Measurements from ENCODE around the gene SNTG2. TPM values are rescaled to one million over a fixed set of nuclear protein-coding genes. Genes with fewer than 3 reads are reported as not detected.

Gene SNTG2
- total RNA-seq, 1 donor from 2014 or later, result 23.2 TPM

DNA sequence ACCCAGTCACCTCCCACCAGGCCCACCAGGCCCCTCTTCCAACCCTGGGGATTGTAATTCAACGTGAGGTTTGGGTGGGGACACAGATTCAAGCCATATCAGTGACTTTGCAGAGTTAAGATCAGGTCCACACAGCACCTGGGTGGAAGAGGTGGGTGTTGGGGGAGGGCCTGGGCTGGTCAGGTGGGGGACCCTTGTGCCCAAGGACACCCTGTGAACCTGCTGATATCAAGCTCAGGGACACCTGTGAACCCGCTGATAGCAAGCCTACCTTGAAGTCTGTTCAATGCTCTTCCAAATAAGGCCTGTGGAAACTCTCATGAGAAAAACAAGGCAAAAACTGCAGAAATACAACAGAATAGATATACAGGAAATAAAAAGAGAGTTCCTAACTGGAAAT is 442.7 kb downstream of the SNTG2 start:
- peaks cover 2% of the 10 kb centered on the region for H3K27me3 Mint-ChIP-seq (ENCODE audit: unreplicated experiment)
- DNase-seq (ENCODE audit: low spot score), result no peak
- no peak overlapping the region for H3K4me3 Mint-ChIP-seq (ENCODE audit: unreplicated experiment)
- no peaks in the 10 kb centered on the region for H3K9me3 Mint-ChIP-seq (ENCODE audit: unreplicated experiment)
- H3K4me1 Mint-ChIP-seq (ENCODE audit: unreplicated experiment), result peaks cover 26% of the 10 kb centered on the region
- no peak overlapping the region for H3K27ac Mint-ChIP-seq (ENCODE audit: unreplicated experiment)
- TF ChIP-seq, protein P1, sequence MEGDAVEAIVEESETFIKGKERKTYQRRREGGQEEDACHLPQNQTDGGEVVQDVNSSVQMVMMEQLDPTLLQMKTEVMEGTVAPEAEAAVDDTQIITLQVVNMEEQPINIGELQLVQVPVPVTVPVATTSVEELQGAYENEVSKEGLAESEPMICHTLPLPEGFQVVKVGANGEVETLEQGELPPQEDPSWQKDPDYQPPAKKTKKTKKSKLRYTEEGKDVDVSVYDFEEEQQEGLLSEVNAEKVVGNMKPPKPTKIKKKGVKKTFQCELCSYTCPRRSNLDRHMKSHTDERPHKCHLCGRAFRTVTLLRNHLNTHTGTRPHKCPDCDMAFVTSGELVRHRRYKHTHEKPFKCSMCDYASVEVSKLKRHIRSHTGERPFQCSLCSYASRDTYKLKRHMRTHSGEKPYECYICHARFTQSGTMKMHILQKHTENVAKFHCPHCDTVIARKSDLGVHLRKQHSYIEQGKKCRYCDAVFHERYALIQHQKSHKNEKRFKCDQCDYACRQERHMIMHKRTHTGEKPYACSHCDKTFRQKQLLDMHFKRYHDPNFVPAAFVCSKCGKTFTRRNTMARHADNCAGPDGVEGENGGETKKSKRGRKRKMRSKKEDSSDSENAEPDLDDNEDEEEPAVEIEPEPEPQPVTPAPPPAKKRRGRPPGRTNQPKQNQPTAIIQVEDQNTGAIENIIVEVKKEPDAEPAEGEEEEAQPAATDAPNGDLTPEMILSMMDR (IDR thresholded peaks at IDR 0.05; ENCODE audit: unreplicated experiment), result no peak
- no peaks in the 10 kb centered on the region for H3K36me3 Mint-ChIP-seq (ENCODE audit: low read depth, unreplicated experiment)

DNA sequence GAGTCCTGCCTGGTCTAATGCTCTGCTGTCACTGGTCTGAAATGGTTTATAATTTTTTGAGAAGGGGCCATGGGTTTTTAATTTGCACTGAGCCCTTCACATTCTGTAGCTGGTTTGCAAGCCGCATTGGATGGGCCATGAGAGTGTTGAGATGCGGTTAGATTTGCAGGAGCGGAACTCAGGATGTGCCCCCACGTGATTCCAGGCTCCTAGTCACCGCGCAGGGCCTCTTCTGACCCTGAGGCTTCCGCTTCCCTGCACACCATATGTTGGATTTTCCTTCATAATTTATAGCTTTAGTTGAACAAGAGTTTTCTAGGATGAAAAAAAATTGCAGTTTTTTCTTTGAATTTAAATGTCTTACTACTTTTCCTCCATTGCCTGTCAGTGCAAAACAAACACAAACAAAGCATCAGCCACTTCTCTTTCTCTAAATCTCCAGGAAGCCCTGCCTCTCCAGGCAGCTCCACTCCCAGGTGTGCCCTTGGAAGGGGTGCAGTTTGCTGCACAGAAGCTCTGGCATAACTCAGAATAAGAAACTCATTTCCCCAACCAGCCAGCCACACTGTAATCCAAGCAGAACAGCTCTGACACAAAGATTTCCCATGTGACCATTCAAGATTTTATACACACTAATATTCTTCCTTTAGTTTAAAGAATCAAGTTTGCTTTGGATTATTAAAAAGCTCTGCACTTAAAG is 444.2 kb downstream of the SNTG2 start:
- no peak for DNase-seq (ENCODE audit: low spot score)
- TF ChIP-seq, protein P1 (IDR thresholded peaks at IDR 0.05; ENCODE audit: unreplicated experiment), result no peak
- H3K4me3 Mint-ChIP-seq (ENCODE audit: unreplicated experiment), result no peak overlapping the region
- H3K27me3 Mint-ChIP-seq (ENCODE audit: unreplicated experiment), result peaks cover 2% of the 10 kb centered on the region
- peaks cover 12% of the 10 kb centered on the region for H3K4me1 Mint-ChIP-seq (ENCODE audit: unreplicated experiment)
- H3K36me3 Mint-ChIP-seq (ENCODE audit: low read depth, unreplicated experiment), result no peaks in the 10 kb centered on the region
- no peaks in the 10 kb centered on the region for H3K9me3 Mint-ChIP-seq (ENCODE audit: unreplicated experiment)
- no peak overlapping the region for H3K27ac Mint-ChIP-seq (ENCODE audit: unreplicated experiment)

DNA sequence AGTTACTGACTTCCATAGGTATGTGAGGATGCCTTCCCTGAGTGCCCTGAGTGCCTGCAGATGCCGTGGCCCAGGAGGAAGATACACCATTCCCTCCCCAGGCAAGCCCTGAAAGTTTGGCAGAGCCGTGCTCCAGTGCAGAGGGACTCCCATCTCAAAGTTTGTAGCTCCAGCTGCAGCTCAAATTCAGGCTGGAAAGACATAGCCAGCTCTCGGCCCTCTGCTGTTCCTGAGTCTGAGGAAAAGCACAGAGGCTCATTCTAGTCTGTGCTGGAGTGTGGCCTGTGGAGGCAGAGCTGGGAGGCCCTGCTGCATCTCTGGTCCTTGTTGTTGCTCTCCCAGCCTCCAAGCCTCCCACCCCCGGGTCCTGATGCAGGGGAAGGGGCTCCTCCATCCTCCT is 446.7 kb downstream of the SNTG2 start:
- Mint-ChIP-seq H3K27me3 (ENCODE audit: unreplicated experiment) (peaks cover 3% of the 10 kb centered on the region), H3K4me3 (ENCODE audit: unreplicated experiment) (no peak overlapping the region), H3K4me1 (ENCODE audit: unreplicated experiment) (peaks cover 10% of the 10 kb centered on the region), H3K36me3 (ENCODE audit: low read depth, unreplicated experiment) (no peaks in the 10 kb centered on the region), H3K9me3 (ENCODE audit: unreplicated experiment) (no peaks in the 10 kb centered on the region), H3K27ac (ENCODE audit: unreplicated experiment) (no peak overlapping the region)
- DNase-seq (ENCODE audit: low spot score), result no peak
- TF ChIP-seq, protein P1 (IDR thresholded peaks at IDR 0.05; ENCODE audit: unreplicated experiment), result no peak

DNA sequence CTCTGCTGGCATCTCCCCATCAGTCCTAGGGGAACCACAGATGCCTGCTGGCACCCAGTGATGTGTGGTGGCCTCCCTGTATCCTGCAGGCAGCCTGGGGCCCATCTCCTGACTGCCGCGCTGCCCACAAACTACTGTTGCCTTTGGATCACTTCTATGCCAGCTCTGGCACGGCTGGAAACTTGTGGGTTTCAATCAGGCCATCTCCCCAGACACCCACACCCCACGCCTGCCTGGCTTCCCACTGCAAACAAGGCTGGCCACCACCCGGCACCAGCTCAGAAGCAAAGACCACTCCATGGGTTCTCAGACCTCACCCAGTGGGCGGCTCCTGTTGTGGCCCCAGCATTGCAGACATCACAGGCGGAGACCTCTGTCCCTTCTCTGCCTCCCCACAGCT is 447.5 kb downstream of the SNTG2 start:
- Mint-ChIP-seq H3K36me3 (ENCODE audit: low read depth, unreplicated experiment) (no peaks in the 10 kb centered on the region), H3K4me1 (ENCODE audit: unreplicated experiment) (peaks cover 10% of the 10 kb centered on the region), H3K27me3 (ENCODE audit: unreplicated experiment) (peaks cover 3% of the 10 kb centered on the region), H3K9me3 (ENCODE audit: unreplicated experiment) (no peaks in the 10 kb centered on the region), H3K4me3 (ENCODE audit: unreplicated experiment) (no peak overlapping the region), H3K27ac (ENCODE audit: unreplicated experiment) (no peak overlapping the region)
- TF ChIP-seq, protein P1 (IDR thresholded peaks at IDR 0.05; ENCODE audit: unreplicated experiment), result no peak
- DNase-seq (ENCODE audit: low spot score), result no peak

DNA sequence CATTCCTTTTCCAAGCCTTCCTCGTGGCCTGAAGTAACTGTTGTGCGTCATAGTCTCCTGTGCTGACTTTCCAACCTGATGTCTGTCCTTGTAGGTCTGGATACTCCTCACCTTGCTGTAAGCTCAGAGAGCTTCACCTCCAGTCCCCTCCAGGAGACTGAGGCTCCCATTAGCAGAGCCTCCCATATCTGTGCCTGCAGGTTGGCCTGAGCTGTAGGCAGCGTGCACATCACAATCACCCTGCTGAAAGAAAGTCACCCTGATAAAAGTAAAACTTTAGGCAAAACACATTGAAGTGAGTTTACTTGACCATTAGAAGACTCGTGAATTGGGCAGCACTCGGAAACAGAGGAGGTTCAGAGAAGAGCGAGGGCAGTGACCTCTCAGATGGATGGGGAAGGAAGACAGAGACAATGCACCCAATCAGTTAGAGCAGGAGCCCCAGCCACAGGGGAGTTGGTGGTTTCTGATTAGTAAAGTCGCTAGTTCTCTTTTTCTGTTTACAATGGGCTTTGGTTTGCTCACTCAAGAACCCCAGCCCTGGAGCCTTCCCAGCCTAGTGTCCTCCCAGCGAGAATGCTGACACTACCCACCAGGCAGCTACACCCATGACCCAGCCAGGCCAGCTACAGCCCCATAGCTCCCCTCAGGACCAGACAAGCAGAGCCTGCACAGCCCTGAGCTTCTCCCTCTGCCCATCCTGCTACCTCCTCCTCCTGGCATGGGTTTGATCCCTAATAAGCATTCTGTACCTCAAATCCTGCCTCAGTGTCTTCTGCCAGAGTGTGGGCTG is 450.5 kb downstream of the SNTG2 start:
- no peak overlapping the region for H3K4me3 Mint-ChIP-seq (ENCODE audit: unreplicated experiment)
- H3K27me3 Mint-ChIP-seq (ENCODE audit: unreplicated experiment), result peaks cover 3% of the 10 kb centered on the region
- H3K36me3 Mint-ChIP-seq (ENCODE audit: low read depth, unreplicated experiment), result no peaks in the 10 kb centered on the region
- H3K27ac Mint-ChIP-seq (ENCODE audit: unreplicated experiment), result no peak overlapping the region
- TF ChIP-seq, protein P1 (IDR thresholded peaks at IDR 0.05; ENCODE audit: unreplicated experiment), result no peak
- H3K4me1 Mint-ChIP-seq (ENCODE audit: unreplicated experiment), result peaks cover 3% of the 10 kb centered on the region
- DNase-seq (ENCODE audit: low spot score), result no peak
- H3K9me3 Mint-ChIP-seq (ENCODE audit: unreplicated experiment), result no peaks in the 10 kb centered on the region

Data from endothelial cell (in vitro differentiated cells).